Measurements from ENCODE around the gene UGT2B28.
"Not testable (repeated sequence)": the region's sequence is repeated elsewhere in the genome, so short reads cannot be mapped to it uniquely, and the experiment has no call there.

The UGT2B28 gene

GRCh38 chr4:69321153-69321729 lies 41.0 kb downstream of the UGT2B28 start:
- Mint-ChIP-seq H3K27ac (no peak overlapping the region), H3K4me3 (no peak overlapping the region), H3K36me3 (no peaks in the 10 kb centered on the region), H3K9me3 (no peaks in the 10 kb centered on the region), H3K27me3 (no peaks in the 10 kb centered on the region), H3K4me1 (no peaks in the 10 kb centered on the region)
- DNase-seq = no peak
- CTCF ChIA-PET = no interaction called here

GRCh38 chr4:69322055-69322454 lies 41.8 kb downstream of the UGT2B28 start:
- Mint-ChIP-seq H3K27me3 (no peaks in the 10 kb centered on the region), H3K36me3 (no peaks in the 10 kb centered on the region), H3K4me1 (no peaks in the 10 kb centered on the region), H3K9me3 (no peaks in the 10 kb centered on the region), H3K27ac (no peak overlapping the region), H3K4me3 (no peak overlapping the region)
- DNase-seq = no peak
- CTCF ChIA-PET = no interaction called here

- H3K27ac Mint-ChIP-seq = no peak overlapping the region
- CTCF ChIA-PET = no interaction called here
- no peaks in the 10 kb centered on the region for H3K27me3 Mint-ChIP-seq
- H3K36me3 Mint-ChIP-seq = no peaks in the 10 kb centered on the region
- H3K4me3 Mint-ChIP-seq = no peak overlapping the region
- DNase-seq = no peak
- H3K9me3 Mint-ChIP-seq = no peaks in the 10 kb centered on the region
- H3K4me1 Mint-ChIP-seq = no peaks in the 10 kb centered on the region
Observed at GRCh38 chr4:69323284-69323683, 43.0 kb downstream of the UGT2B28 start.

- H3K4me3 Mint-ChIP-seq = no peak overlapping the region
- no peak for DNase-seq
- no peaks in the 10 kb centered on the region for H3K36me3 Mint-ChIP-seq
- H3K9me3 Mint-ChIP-seq = no peaks in the 10 kb centered on the region
- no peaks in the 10 kb centered on the region for H3K4me1 Mint-ChIP-seq
- no peak overlapping the region for H3K27ac Mint-ChIP-seq
- CTCF ChIA-PET = no interaction called here
- H3K27me3 Mint-ChIP-seq = no peaks in the 10 kb centered on the region
Observed at GRCh38 chr4:69330345-69331047, 50.2 kb downstream of the UGT2B28 start.

GRCh38 chr4:69331304-69331703 lies 51.0 kb downstream of the UGT2B28 start:
- CTCF ChIA-PET, H3K4me1 Mint-ChIP-seq, DNase-seq, H3K4me3 Mint-ChIP-seq, H3K27ac Mint-ChIP-seq, H3K27me3 Mint-ChIP-seq, H3K36me3 Mint-ChIP-seq, H3K9me3 Mint-ChIP-seq: not testable (repeated sequence)

- CTCF ChIA-PET, H3K4me3 Mint-ChIP-seq, H3K9me3 Mint-ChIP-seq, DNase-seq, H3K4me1 Mint-ChIP-seq, H3K27ac Mint-ChIP-seq, H3K27me3 Mint-ChIP-seq, H3K36me3 Mint-ChIP-seq: not testable (repeated sequence)
Observed at GRCh38 chr4:69335485-69335884, 55.2 kb downstream of the UGT2B28 start.

GRCh38 chr4:69343114-69343513 lies 62.8 kb downstream of the UGT2B28 start:
- H3K4me3 Mint-ChIP-seq, H3K27ac Mint-ChIP-seq, H3K27me3 Mint-ChIP-seq, H3K4me1 Mint-ChIP-seq, H3K36me3 Mint-ChIP-seq, DNase-seq, H3K9me3 Mint-ChIP-seq, CTCF ChIA-PET: not testable (repeated sequence)

- H3K27ac Mint-ChIP-seq, H3K9me3 Mint-ChIP-seq, DNase-seq, H3K4me1 Mint-ChIP-seq, H3K27me3 Mint-ChIP-seq, CTCF ChIA-PET, H3K36me3 Mint-ChIP-seq, H3K4me3 Mint-ChIP-seq: not testable (repeated sequence)
Observed at GRCh38 chr4:69343558-69344420, 63.5 kb downstream of the UGT2B28 start.

All from activated naive CD4-positive, alpha-beta T cell treated with anti-CD3 and anti-CD28 coated beads, Interleukin-2, amount 10 ng/mL, durations not matched to agents 7 days and 5 days (primary cell).